PC-3 (cell line): Measurements from ENCODE around the gene PRXL2A. TPM values are rescaled to one million over a fixed set of nuclear protein-coding genes. Genes with fewer than 3 reads are reported as not detected.

Experiments used
- ATAC-seq: fragments of 200-7000 bp; cut with Tn5 transposase; 2 replicates; pipeline ENCODE4 v1.9.1; 2020; ENCODE audit warnings: mild to moderate bottlenecking, moderate library complexity
- BruUV-seq: library from RNA; stranded (reverse); fragments of 400-500 nt; replicated peaks from 2 replicates; lab custom pipeline; 2021; lab: Mats Ljungman, UMichigan
- CTCF ChIA-PET: fragments of 300-600 bp; sonication (Branson Sonifier 250); formaldehyde crosslinking; loops from one replicate; lab custom pipeline; 2022; ENCODE audit warnings: antibody characterized with exemption; lab: Charles Lee
- POLR2A ChIA-PET: fragments of 300-600 bp; sonication (Branson Sonifier 250); formaldehyde crosslinking; loops from one replicate; lab custom pipeline; 2022; ENCODE audit warnings: antibody characterized with exemption; ENCODE audit not compliant: unreplicated experiment; lab: Charles Lee
- DNase-seq: peaks from one replicate; pipeline ENCODE4 v3.0.0-alpha.2; 2015
- H2AFZ ChIP-seq: fragments of 300-600 bp; sonication (generic); 2 replicates; pipeline ENCODE4 v1.6.0; 2016; ENCODE audit warnings: antibody characterized with exemption, low read length
- H3F3A ChIP-seq: fragments of 300-600 bp; sonication (generic); one replicate; pipeline ENCODE4 v1.6.0; 2017; ENCODE audit warnings: antibody characterized with exemption, low read length, control low read depth, mild to moderate bottlenecking; ENCODE audit not compliant: unreplicated experiment
- H3K27ac ChIP-seq: fragments of 300-600 bp; sonication (generic); 2 replicates; pipeline ENCODE4 v1.5.1; 2016; ENCODE audit warnings: mild to moderate bottlenecking, low read length
- H3K27me3 ChIP-seq: fragments of 300-600 bp; sonication (generic); 2 replicates; pipeline ENCODE4 v1.6.1; 2016; ENCODE audit warnings: low read length, mixed read lengths
- H3K36me3 ChIP-seq: fragments of 300-600 bp; sonication (generic); 2 replicates; pipeline ENCODE4 v1.6.1; 2016; ENCODE audit warnings: low read depth, mixed run types, low read length, mixed read lengths
- H3K4me1 ChIP-seq: fragments of 300-600 bp; sonication (generic); 2 replicates; pipeline ENCODE4 v1.5.1; 2016; ENCODE audit warnings: low read length; ENCODE audit not compliant: insufficient read depth
- H3K4me2 ChIP-seq: fragments of 300-600 bp; sonication (generic); 2 replicates; pipeline ENCODE4 v1.6.0; 2016; ENCODE audit warnings: low read length
- H3K4me3 ChIP-seq: fragments of 300-600 bp; sonication (generic); 2 replicates; pipeline ENCODE4 v1.5.1; 2016; ENCODE audit warnings: mild to moderate bottlenecking, low read length, mixed read lengths
- H3K79me2 ChIP-seq: fragments of 300-600 bp; sonication (generic); 2 replicates; pipeline ENCODE4 v1.6.1; 2017; ENCODE audit warnings: low read length, mixed read lengths
- H3K9ac ChIP-seq: fragments of 300-600 bp; sonication (generic); 2 replicates; pipeline ENCODE4 v1.6.0; 2016; ENCODE audit warnings: mild to moderate bottlenecking, low read length
- H3K9me2 ChIP-seq: fragments of 300-600 bp; sonication (generic); replicated peaks from 2 replicates; pipeline ENCODE4 v1.6.1; 2016; ENCODE audit warnings: mixed run types, low read length, mixed read lengths
- H3K9me3 ChIP-seq: fragments of 300-600 bp; sonication (generic); 2 replicates; pipeline ENCODE4 v1.6.1; 2016; ENCODE audit warnings: low read length, mixed read lengths
- H4K20me1 ChIP-seq: fragments of 300-600 bp; sonication (generic); 2 replicates; pipeline ENCODE4 v1.6.1; 2016; ENCODE audit warnings: low read length, mixed read lengths
- CTCF ChIP-seq: fragments of 300-600 bp; sonication (generic); conservative IDR thresholded peaks from 2 replicates; pipeline ENCODE4 v1.5.1; 2017; ENCODE audit warnings: antibody characterized with exemption, low read depth, mild to moderate bottlenecking, low read length
- EZH2 ChIP-seq: fragments of 300-600 bp; sonication (generic); IDR thresholded peaks from one replicate; pipeline ENCODE4 v1.6.1; 2017; ENCODE audit warnings: antibody characterized with exemption, mild to moderate bottlenecking, low read length; ENCODE audit not compliant: unreplicated experiment
- EZH2phosphoT487 ChIP-seq: fragments of 300-600 bp; sonication (generic); IDR thresholded peaks from 2 replicates; pipeline ENCODE4 v1.6.1; 2018; ENCODE audit warnings: mild to moderate bottlenecking, antibody characterized with exemption, low read length, borderline replicate concordance
- intact Hi-C: fragments of 100-400 bp; cut with micrococcal nuclease; formaldehyde crosslinking; loops from 2 replicates; pipeline ENCODE4 v1.9.0; 2023
- total RNA-seq: library from RNA; depleted of rRNA; stranded (reverse); fragments of >200 nt; gene quantifications from 2 replicates; pipeline ENCODE4 v1.2.3, GENCODE V29; 2014

Gene PRXL2A
- total RNA-seq, 1 experiment from 2014 or later = not detected

GRCh38 chr10:80452069-80452468, 43.7 kb downstream of the PRXL2A start:
- DNase-seq (no peak), ATAC-seq (no peak)
- Histone ChIP-seq H3K9me3 (no peaks in the 10 kb centered on the region), H3K4me1 (no peaks in the 10 kb centered on the region), H3K27ac (no peak overlapping the region), H3K79me2 (no peaks in the 10 kb centered on the region), H3K9ac (no peak overlapping the region), H3K9me2 (no peaks in the 10 kb centered on the region), H2AFZ (no peak overlapping the region), H4K20me1 (no peaks in the 10 kb centered on the region), H3F3A (no peaks in the 10 kb centered on the region), H3K4me2 (no peak overlapping the region), H3K36me3 (no peaks in the 10 kb centered on the region), H3K4me3 (no peak overlapping the region), H3K27me3 (no peaks in the 10 kb centered on the region)
- BruUV-seq = no TSS peak
- no peak for TF ChIP-seq CTCF
- TF ChIP-seq EZH2phosphoT487 = no peak
- no peak for TF ChIP-seq EZH2
- POLR2A ChIA-PET = no interaction called here
- intact Hi-C loops = no loop called here
- CTCF ChIA-PET = no interaction called here

- Histone ChIP-seq H3F3A (no peaks in the 10 kb centered on the region), H3K27ac (no peak overlapping the region), H3K4me2 (no peak overlapping the region), H2AFZ (no peak overlapping the region), H3K79me2 (no peaks in the 10 kb centered on the region), H3K36me3 (no peaks in the 10 kb centered on the region), H3K9me3 (no peaks in the 10 kb centered on the region), H3K4me3 (no peak overlapping the region), H3K4me1 (no peaks in the 10 kb centered on the region), H3K27me3 (no peaks in the 10 kb centered on the region), H3K9ac (no peak overlapping the region), H4K20me1 (no peaks in the 10 kb centered on the region), H3K9me2 (no peaks in the 10 kb centered on the region)
- intact Hi-C loops = no loop called here
- no TSS peak for BruUV-seq
- POLR2A ChIA-PET = no interaction called here
- CTCF ChIA-PET = no interaction called here
- TF ChIP-seq EZH2 = no peak
- no peak for TF ChIP-seq EZH2phosphoT487
- no peak for TF ChIP-seq CTCF
- DNase-seq (no peak), ATAC-seq (no peak)
Measured at GRCh38 chr10:80452640-80453039, 44.3 kb downstream of the PRXL2A start.

- no peaks in the 10 kb centered on the region for H4K20me1 ChIP-seq
- no peaks in the 10 kb centered on the region for H3K9me3 ChIP-seq
- no peak overlapping the region for H3K4me3 ChIP-seq
- no peak overlapping the region for H3K9ac ChIP-seq
- H3K27ac ChIP-seq = no peak overlapping the region
- ChIA-PET POLR2A (no interaction called here), CTCF (no interaction called here)
- H3F3A ChIP-seq = no peaks in the 10 kb centered on the region
- no peaks in the 10 kb centered on the region for H3K79me2 ChIP-seq
- H3K4me2 ChIP-seq = no peak overlapping the region
- ATAC-seq (no peak), DNase-seq (no peak)
- H3K9me2 ChIP-seq = no peaks in the 10 kb centered on the region
- no peak overlapping the region for H2AFZ ChIP-seq
- H3K36me3 ChIP-seq = no peaks in the 10 kb centered on the region
- no peaks in the 10 kb centered on the region for H3K27me3 ChIP-seq
- intact Hi-C loops = no loop called here
- TF ChIP-seq EZH2 (no peak), EZH2phosphoT487 (no peak), CTCF (no peak)
- no peaks in the 10 kb centered on the region for H3K4me1 ChIP-seq
- no TSS peak for BruUV-seq
Measured at GRCh38 chr10:80453056-80453841, 44.9 kb downstream of the PRXL2A start.
